ENCODE measurements around the gene NF1.

DNA sequence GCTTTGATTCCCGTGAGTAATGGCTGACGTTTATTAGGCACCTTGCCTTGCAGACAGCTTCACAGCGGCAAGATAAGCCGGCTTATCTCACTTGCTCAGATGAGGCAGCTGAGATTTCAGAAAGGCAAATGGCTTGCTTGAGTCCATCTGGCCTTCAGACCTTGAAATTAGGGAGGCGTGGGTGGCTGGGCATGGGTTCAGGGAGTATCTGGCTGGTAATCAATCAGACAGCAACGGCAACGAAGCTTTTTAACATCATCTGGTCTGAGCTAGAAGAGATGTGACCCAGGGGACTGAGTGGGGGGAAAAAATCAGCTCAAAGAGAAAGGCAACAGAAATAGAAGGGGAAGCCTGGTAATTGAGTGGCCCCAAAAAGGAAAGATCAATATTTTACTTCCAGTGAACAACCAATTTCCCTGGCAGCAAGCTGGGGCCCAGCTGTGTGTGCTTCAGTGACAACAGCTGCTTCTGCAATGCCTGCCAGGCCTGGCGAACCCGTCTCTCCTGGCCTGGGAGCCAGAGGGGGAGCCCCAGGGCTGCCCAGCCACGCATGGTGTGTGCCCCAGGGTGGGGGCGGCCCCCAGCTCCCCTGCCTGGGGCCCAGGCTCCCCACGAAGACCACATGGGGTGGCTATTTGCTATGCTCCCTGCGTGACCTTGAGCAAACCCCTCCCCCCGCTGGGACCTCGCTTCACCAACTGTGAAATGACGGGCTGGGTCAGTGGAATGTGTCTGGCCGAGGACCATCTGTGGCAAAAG lies 330.7 kb downstream of the NF1 start:
- TF ChIP-seq, protein P1, sequence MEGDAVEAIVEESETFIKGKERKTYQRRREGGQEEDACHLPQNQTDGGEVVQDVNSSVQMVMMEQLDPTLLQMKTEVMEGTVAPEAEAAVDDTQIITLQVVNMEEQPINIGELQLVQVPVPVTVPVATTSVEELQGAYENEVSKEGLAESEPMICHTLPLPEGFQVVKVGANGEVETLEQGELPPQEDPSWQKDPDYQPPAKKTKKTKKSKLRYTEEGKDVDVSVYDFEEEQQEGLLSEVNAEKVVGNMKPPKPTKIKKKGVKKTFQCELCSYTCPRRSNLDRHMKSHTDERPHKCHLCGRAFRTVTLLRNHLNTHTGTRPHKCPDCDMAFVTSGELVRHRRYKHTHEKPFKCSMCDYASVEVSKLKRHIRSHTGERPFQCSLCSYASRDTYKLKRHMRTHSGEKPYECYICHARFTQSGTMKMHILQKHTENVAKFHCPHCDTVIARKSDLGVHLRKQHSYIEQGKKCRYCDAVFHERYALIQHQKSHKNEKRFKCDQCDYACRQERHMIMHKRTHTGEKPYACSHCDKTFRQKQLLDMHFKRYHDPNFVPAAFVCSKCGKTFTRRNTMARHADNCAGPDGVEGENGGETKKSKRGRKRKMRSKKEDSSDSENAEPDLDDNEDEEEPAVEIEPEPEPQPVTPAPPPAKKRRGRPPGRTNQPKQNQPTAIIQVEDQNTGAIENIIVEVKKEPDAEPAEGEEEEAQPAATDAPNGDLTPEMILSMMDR (IDR thresholded peaks at IDR 0.05; ENCODE audit: low read length), result no peak
- no peak for TF ChIP-seq EZH2 (optimal IDR thresholded peaks at IDR 0.05; ENCODE audit: low read depth, low read length)
- TF ChIP-seq EZH2phosphoT487 (IDR thresholded peaks at IDR 0.05; ENCODE audit: low read length), result no peak
